K562 (cell line): ENCODE data around the gene RCOR1. TPM values are rescaled to one million over a fixed set of nuclear protein-coding genes. Genes with fewer than 3 reads are reported as not detected.
A peak's percentile ranks its signal among the peaks of the same experiment; 100 is the strongest.
"Not testable (repeated sequence)": the region's sequence is repeated elsewhere in the genome, so short reads cannot be mapped to it uniquely, and the experiment has no call there.

Source experiments
- ELF2 ChIP-seq: fragments of 250-450 bp; sonication (Bioruptor Pico); IDR thresholded peaks from 2 replicates; pipeline ENCODE4 v1.5.0; 2021; ENCODE audit warnings: mild to moderate bottlenecking
- GTF2E2 ChIP-seq: fragments of 200-800 bp; sonication (Bioruptor generic); IDR thresholded peaks from 2 replicates; pipeline ENCODE4 v1.6.1; 2016; ENCODE audit warnings: missing genetic modification characterization, missing compliant biosample characterization
- KLF1 ChIP-seq: fragments of 450-650 bp; IDR thresholded peaks from 2 replicates; pipeline ENCODE4 v1.6.1; 2016; ENCODE audit warnings: missing genetic modification characterization, missing compliant biosample characterization
- MYC ChIP-seq, 2 experiments: fragments of 250-450 bp in 1 of 2; sonication (Bioruptor Pico) in 1 of 2; IDR thresholded peaks; 2 replicates each; pipeline versions ENCODE4 v1.5.1 to v1.6.1; 2012 to 2021; ENCODE audit warnings: low read depth in 2 of 2, borderline replicate concordance in 1 of 2, improper control_type of control experiment in 1 of 2, low read length in 1 of 2, mild to moderate bottlenecking in 1 of 2, moderate library complexity in 1 of 2
- OTX1 ChIP-seq: fragments of 450-650 bp; formaldehyde crosslinking; IDR thresholded peaks from 2 replicates; pipeline ENCODE4 v1.4.0; 2022; ENCODE audit warnings: mild to moderate bottlenecking
- PTTG1 ChIP-seq: fragments of 450-650 bp; IDR thresholded peaks from 2 replicates; pipeline ENCODE4 v1.6.1; 2016; ENCODE audit warnings: low read depth, mild to moderate bottlenecking, missing genetic modification characterization, missing compliant biosample characterization
- PYGO2 ChIP-seq: fragments of 450-650 bp; IDR thresholded peaks from 2 replicates; pipeline ENCODE4 v1.6.1; 2016; ENCODE audit warnings: mild to moderate bottlenecking, missing genetic modification characterization, moderate library complexity, missing compliant biosample characterization
- RBFOX2 ChIP-seq: fragments of 200-400 bp; formaldehyde crosslinking; IDR thresholded peaks from 2 replicates; pipeline ENCODE4 v1.6.1; 2017; ENCODE audit warnings: low read depth, mild to moderate bottlenecking, low read length, moderate library complexity
- ZNF445 ChIP-seq: fragments of 250-450 bp; sonication (Bioruptor Pico); IDR thresholded peaks from 2 replicates; pipeline ENCODE4 v1.4.0; 2020; ENCODE audit warnings: low read depth, mild to moderate bottlenecking, moderate library complexity
- ZNF586 ChIP-seq: fragments of 450-650 bp; formaldehyde crosslinking; conservative IDR thresholded peaks from 2 replicates; pipeline ENCODE4 v1.4.0; 2020; ENCODE audit warnings: mild to moderate bottlenecking, moderate library complexity
- polyA plus RNA-seq, 8 experiments: library from polyadenylated mRNA; depleted of rRNA in 4 of 8; stranded (reverse) in 5 of 8; unstranded in 3 of 8; fragments of >200 nt; fragmentation: Nextera tagmentation in 2 of 8; fragmentation: Illumina TruSeq in 1 of 8; extraction: Ambion mirVana in 2 of 8; extraction: Trizol in 1 of 8; gene quantifications; 2 replicates each; pipeline versions ENCODE4 v1.2.1 to v1.2.3, GENCODE V29; 2011 to 2014; ENCODE audit warnings: inconsistent platforms in 1 of 8, missing spikeins in 1 of 8
- total RNA-seq, 7 experiments: library from RNA; depleted of rRNA in 6 of 7; stranded (reverse); fragments of >200 nt in 6 of 7; fragmentation: Illumina TruSeq in 2 of 7; extraction: Trizol in 2 of 7; gene quantifications; 2 replicates each; pipeline versions ENCODE4 v1.2.1 to v1.2.3, GENCODE V29; 2011 to 2021; ENCODE audit warnings: low replicate concordance in 1 of 7
- TF ChIP-seq, protein P1 (sequence below): fragments of 250-450 bp; sonication (Bioruptor Pico); IDR thresholded peaks from 2 replicates; pipeline ENCODE4 v1.5.0; 2020; ENCODE audit warnings: mild to moderate bottlenecking, borderline replicate concordance
- TF ChIP-seq, protein P2 (sequence below): fragments of 200-800 bp; sonication (Bioruptor generic); IDR thresholded peaks from 2 replicates; pipeline ENCODE4 v1.6.1; 2017; ENCODE audit warnings: missing genetic modification characterization, missing compliant biosample characterization
- TF ChIP-seq, protein P3 (sequence below): fragments of 250-450 bp; sonication (Bioruptor Pico); IDR thresholded peaks from 2 replicates; pipeline ENCODE4 v1.8.0; 2022; ENCODE audit warnings: moderate library complexity, mild to moderate bottlenecking, inconsistent platforms
- TF ChIP-seq, protein P4 (sequence below), 2 experiments: fragments of 450-650 bp; conservative IDR thresholded peaks; 2 replicates each; pipeline ENCODE4 v1.6.1; 2017; ENCODE audit warnings: mild to moderate bottlenecking in 2 of 2, moderate library complexity in 2 of 2
- TF ChIP-seq, protein P5 (sequence below), 2 experiments: fragments of 250-450 bp in 1 of 2; fragments of 450-650 bp in 1 of 2; sonication (Bioruptor Pico) in 1 of 2; IDR thresholded peaks; 2 replicates each; pipeline versions ENCODE4 v1.6.1 to v1.8.0; 2016 to 2021; ENCODE audit warnings: mild to moderate bottlenecking in 2 of 2, moderate library complexity in 2 of 2, missing compliant biosample characterization in 1 of 2, missing genetic modification characterization in 1 of 2
- TF ChIP-seq, protein P6 (sequence below), 2 experiments: fragments of 200-800 bp in 1 of 2; sonication (Bioruptor generic) in 1 of 2; sonication (generic) in 1 of 2; formaldehyde crosslinking in 1 of 2; IDR thresholded peaks in 1 of 2; conservative IDR thresholded peaks in 1 of 2; 2 replicates each; pipeline versions ENCODE4 v1.5.0 to v1.6.1; 2016 to 2020; ENCODE audit warnings: missing compliant biosample characterization in 1 of 2, missing genetic modification characterization in 1 of 2, missing genetic modification reagents in 1 of 2

The RCOR1 gene
- total and polyA plus RNA-seq, 9 of the 15 experiments (the other 6 are each of a cell fraction or from before 2014, with no cell fraction given), result 8.5 to 47.9 (median 20.9) TPM

DNA sequence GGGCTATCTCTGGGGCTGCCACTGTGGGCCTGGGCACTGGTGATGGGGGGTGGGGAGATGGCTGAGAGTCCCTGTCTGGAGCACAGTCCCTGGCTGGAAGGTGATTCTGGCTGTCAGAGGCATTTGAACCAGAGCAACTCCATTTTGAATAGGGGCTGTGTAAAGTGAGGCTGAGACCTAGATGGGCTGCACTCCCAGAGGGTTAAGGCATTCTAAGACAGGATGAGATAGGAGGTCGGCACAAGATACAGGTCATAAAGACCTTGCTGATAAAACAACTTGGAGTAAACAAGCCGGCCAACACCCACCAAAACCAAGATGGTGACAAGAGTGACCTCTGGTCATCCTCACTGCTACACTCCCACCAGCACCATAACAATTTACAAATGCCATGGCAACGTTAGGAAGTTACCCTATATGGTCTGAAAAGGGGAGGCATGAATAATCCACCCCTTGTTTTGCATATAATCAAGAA is 41.5 kb upstream of the RCOR1 start (continued):
- TF ChIP-seq, protein P1, sequence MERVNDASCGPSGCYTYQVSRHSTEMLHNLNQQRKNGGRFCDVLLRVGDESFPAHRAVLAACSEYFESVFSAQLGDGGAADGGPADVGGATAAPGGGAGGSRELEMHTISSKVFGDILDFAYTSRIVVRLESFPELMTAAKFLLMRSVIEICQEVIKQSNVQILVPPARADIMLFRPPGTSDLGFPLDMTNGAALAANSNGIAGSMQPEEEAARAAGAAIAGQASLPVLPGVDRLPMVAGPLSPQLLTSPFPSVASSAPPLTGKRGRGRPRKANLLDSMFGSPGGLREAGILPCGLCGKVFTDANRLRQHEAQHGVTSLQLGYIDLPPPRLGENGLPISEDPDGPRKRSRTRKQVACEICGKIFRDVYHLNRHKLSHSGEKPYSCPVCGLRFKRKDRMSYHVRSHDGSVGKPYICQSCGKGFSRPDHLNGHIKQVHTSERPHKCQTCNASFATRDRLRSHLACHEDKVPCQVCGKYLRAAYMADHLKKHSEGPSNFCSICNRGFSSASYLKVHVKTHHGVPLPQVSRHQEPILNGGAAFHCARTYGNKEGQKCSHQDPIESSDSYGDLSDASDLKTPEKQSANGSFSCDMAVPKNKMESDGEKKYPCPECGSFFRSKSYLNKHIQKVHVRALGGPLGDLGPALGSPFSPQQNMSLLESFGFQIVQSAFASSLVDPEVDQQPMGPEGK (CRISPR knock-in tag), result peak; percentile 86; the same call in 1 of the 2 replicates
- TF ChIP-seq, protein P2, sequence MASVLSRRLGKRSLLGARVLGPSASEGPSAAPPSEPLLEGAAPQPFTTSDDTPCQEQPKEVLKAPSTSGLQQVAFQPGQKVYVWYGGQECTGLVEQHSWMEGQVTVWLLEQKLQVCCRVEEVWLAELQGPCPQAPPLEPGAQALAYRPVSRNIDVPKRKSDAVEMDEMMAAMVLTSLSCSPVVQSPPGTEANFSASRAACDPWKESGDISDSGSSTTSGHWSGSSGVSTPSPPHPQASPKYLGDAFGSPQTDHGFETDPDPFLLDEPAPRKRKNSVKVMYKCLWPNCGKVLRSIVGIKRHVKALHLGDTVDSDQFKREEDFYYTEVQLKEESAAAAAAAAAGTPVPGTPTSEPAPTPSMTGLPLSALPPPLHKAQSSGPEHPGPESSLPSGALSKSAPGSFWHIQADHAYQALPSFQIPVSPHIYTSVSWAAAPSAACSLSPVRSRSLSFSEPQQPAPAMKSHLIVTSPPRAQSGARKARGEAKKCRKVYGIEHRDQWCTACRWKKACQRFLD (CRISPR knock-in tag), result peak; percentile 100
- TF ChIP-seq PYGO2 (tag) (peak; percentile 98), ELF2 (CRISPR knock-in tag) (peak; percentile 68; the same call in 1 of the 2 replicates), OTX1 (CRISPR knock-in tag) (peak; percentile 94), MYC (CRISPR knock-in tag; IDR thresholded peaks at IDR 0.05; ENCODE audit: borderline replicate concordance, low read depth) (peak; percentile 94), RBFOX2 (peak; percentile 35; the same call in 1 of the 2 replicates), ZNF586 (CRISPR knock-in tag) (0 out of 2 replicates have a peak, but pooled peaks have one; percentile 37), PTTG1 (tag) (peak; percentile 96), KLF1 (tag) (peak; percentile 89), ZNF445 (peak; percentile 94), GTF2E2 (tag) (peak; percentile 22; the same call in 1 of the 2 replicates)
- TF ChIP-seq MYC (IDR thresholded peaks at IDR 0.05; ENCODE audit: low read depth, low read length), result not testable (repeated sequence)
- TF ChIP-seq, protein P3, sequence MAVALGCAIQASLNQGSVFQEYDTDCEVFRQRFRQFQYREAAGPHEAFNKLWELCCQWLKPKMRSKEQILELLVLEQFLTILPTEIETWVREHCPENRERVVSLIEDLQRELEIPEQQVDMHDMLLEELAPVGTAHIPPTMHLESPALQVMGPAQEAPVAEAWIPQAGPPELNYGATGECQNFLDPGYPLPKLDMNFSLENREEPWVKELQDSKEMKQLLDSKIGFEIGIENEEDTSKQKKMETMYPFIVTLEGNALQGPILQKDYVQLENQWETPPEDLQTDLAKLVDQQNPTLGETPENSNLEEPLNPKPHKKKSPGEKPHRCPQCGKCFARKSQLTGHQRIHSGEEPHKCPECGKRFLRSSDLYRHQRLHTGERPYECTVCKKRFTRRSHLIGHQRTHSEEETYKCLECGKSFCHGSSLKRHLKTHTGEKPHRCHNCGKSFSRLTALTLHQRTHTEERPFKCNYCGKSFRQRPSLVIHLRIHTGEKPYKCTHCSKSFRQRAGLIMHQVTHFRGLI (CRISPR knock-in tag), result peak; percentile 94
- TF ChIP-seq, protein P4, sequence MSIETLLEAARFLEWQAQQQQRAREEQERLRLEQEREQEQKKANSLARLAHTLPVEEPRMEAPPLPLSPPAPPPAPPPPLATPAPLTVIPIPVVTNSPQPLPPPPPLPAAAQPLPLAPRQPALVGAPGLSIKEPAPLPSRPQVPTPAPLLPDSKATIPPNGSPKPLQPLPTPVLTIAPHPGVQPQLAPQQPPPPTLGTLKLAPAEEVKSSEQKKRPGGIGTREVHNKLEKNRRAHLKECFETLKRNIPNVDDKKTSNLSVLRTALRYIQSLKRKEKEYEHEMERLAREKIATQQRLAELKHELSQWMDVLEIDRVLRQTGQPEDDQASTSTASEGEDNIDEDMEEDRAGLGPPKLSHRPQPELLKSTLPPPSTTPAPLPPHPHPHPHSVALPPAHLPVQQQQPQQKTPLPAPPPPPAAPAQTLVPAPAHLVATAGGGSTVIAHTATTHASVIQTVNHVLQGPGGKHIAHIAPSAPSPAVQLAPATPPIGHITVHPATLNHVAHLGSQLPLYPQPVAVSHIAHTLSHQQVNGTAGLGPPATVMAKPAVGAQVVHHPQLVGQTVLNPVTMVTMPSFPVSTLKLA (conservative IDR thresholded peaks at IDR 0.05), result peak in 1 of 2 experiments; percentile 37; a peak in 2 of 4 replicates
- TF ChIP-seq, protein P5, sequence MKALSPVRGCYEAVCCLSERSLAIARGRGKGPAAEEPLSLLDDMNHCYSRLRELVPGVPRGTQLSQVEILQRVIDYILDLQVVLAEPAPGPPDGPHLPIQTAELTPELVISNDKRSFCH (CRISPR knock-in tag; IDR thresholded peaks at IDR 0.05), result peak; percentile 89
- TF ChIP-seq, protein P5 (tag; IDR thresholded peaks at IDR 0.05), result peak; percentile 100
- TF ChIP-seq, protein P6, sequence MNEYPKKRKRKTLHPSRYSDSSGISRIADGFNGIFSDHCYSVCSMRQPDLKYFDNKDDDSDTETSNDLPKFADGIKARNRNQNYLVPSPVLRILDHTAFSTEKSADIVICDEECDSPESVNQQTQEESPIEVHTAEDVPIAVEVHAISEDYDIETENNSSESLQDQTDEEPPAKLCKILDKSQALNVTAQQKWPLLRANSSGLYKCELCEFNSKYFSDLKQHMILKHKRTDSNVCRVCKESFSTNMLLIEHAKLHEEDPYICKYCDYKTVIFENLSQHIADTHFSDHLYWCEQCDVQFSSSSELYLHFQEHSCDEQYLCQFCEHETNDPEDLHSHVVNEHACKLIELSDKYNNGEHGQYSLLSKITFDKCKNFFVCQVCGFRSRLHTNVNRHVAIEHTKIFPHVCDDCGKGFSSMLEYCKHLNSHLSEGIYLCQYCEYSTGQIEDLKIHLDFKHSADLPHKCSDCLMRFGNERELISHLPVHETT (CRISPR knock-in tag; conservative IDR thresholded peaks at IDR 0.05 in 1 of 2, IDR thresholded peaks at IDR 0.05 in 1 of 2), result peak in 1 of 2 experiments; percentile 99; a peak in 2 of 4 replicates
